HEK293 (cell line): ENCODE results near the gene SERPINB6.

Experiments
- CTCF ChIA-PET: fragments of 350-600 bp; formaldehyde crosslinking; extraction: SDS; loops from one replicate; lab custom pipeline; 2021; ENCODE audit warnings: antibody characterized with exemption; lab: Yijun Ruan, JAX
- POLR2A ChIA-PET: fragments of 300-600 bp; formaldehyde crosslinking; extraction: SDS; loops from one replicate; lab custom pipeline; 2020; ENCODE audit warnings: antibody characterized with exemption, inconsistent platforms; lab: Yijun Ruan, JAX
- H3K27ac ChIP-seq: fragments of 200-500 bp; sonication (Bioruptor generic); 2 replicates; pipeline ENCODE4 v1.5.1; 2014; ENCODE audit warnings: low read depth, low read length, control low read depth, inconsistent platforms; ENCODE audit errors: extremely low read depth
- H3K36me3 ChIP-seq, 2 experiments: fragments of 200-500 bp in 1 of 2; sonication (Bioruptor generic) in 1 of 2; 1 replicate in 1 of 2; 2 replicates in 1 of 2; pipeline ENCODE4 v1.5.1; 2014 to 2017; ENCODE audit warnings: inconsistent platforms in 2 of 2, low read length in 2 of 2; ENCODE audit not compliant: control insufficient read depth in 2 of 2, insufficient read depth in 1 of 2
- H3K4me1 ChIP-seq: fragments of 200-500 bp; sonication (Bioruptor generic); 2 replicates; pipeline ENCODE4 v1.5.1; 2014; ENCODE audit warnings: mild to moderate bottlenecking, low read length, inconsistent platforms; ENCODE audit not compliant: control insufficient read depth, insufficient read depth
- H3K4me3 ChIP-seq: 2 replicates; pipeline ENCODE4 v1.5.1; 2011; ENCODE audit warnings: low read depth, mild to moderate bottlenecking, control low read depth, low read length, moderate library complexity
- H3K9me3 ChIP-seq: fragments of 200-500 bp; sonication (Bioruptor generic); 2 replicates; pipeline ENCODE4 v1.5.1; 2014; ENCODE audit warnings: low read depth, low read length, inconsistent platforms; ENCODE audit not compliant: control insufficient read depth, insufficient read depth
- FEZF1 ChIP-seq: fragments of 450-650 bp; formaldehyde crosslinking; IDR thresholded peaks from 2 replicates; pipeline ENCODE4 v1.5.1; 2016; ENCODE audit warnings: missing biosample characterization, missing genetic modification characterization
- KLF8 ChIP-seq: fragments of 450-650 bp; formaldehyde crosslinking; IDR thresholded peaks from 2 replicates; pipeline ENCODE4 v1.5.1; 2016; ENCODE audit warnings: missing biosample characterization, missing genetic modification characterization
- ZBTB17 ChIP-seq: fragments of 450-650 bp; formaldehyde crosslinking; IDR thresholded peaks from 2 replicates; pipeline ENCODE4 v1.5.1; 2016; ENCODE audit warnings: missing biosample characterization, missing genetic modification characterization
- ZBTB7A ChIP-seq: fragments of 450-650 bp; formaldehyde crosslinking; IDR thresholded peaks from 2 replicates; pipeline ENCODE4 v1.5.1; 2016; ENCODE audit warnings: low read depth, missing biosample characterization, missing genetic modification characterization
- ZFHX2 ChIP-seq: fragments of 450-650 bp; formaldehyde crosslinking; conservative IDR thresholded peaks from 2 replicates; pipeline ENCODE4 v1.5.1; 2016; ENCODE audit warnings: missing biosample characterization, missing genetic modification characterization
- ZNF114 ChIP-seq: fragments of 450-650 bp; formaldehyde crosslinking; IDR thresholded peaks from 2 replicates; pipeline ENCODE4 v1.5.0; 2017; ENCODE audit warnings: missing biosample characterization, missing genetic modification characterization
- ZNF157 ChIP-seq: fragments of 450-650 bp; formaldehyde crosslinking; IDR thresholded peaks from 2 replicates; pipeline ENCODE4 v1.5.1; 2016; ENCODE audit warnings: missing biosample characterization, missing genetic modification characterization
- ZNF175 ChIP-seq: fragments of 450-650 bp; formaldehyde crosslinking; IDR thresholded peaks from 2 replicates; pipeline ENCODE4 v1.5.1; 2016; ENCODE audit warnings: missing biosample characterization, missing genetic modification characterization
- ZNF202 ChIP-seq: fragments of 450-650 bp; formaldehyde crosslinking; IDR thresholded peaks from 2 replicates; pipeline ENCODE4 v1.5.1; 2016; ENCODE audit warnings: missing biosample characterization, missing genetic modification characterization, borderline replicate concordance
- ZNF23 ChIP-seq: fragments of 450-650 bp; formaldehyde crosslinking; IDR thresholded peaks from 2 replicates; pipeline ENCODE4 v1.5.1; 2016; ENCODE audit warnings: missing biosample characterization, missing genetic modification characterization, borderline replicate concordance
- ZNF311 ChIP-seq: fragments of 450-650 bp; formaldehyde crosslinking; IDR thresholded peaks from 2 replicates; pipeline ENCODE4 v1.5.1; 2017; ENCODE audit warnings: missing biosample characterization, missing genetic modification characterization, borderline replicate concordance
- ZNF354C ChIP-seq: fragments of 450-650 bp; formaldehyde crosslinking; IDR thresholded peaks from 2 replicates; pipeline ENCODE4 v1.5.1; 2016; ENCODE audit warnings: missing biosample characterization, missing genetic modification characterization, low read depth, borderline replicate concordance
- ZNF391 ChIP-seq: fragments of 450-650 bp; formaldehyde crosslinking; IDR thresholded peaks from 2 replicates; pipeline ENCODE4 v1.5.1; 2016; ENCODE audit warnings: low read depth, missing biosample characterization, missing genetic modification characterization, borderline replicate concordance
- ZNF561 ChIP-seq: fragments of 450-650 bp; IDR thresholded peaks from 2 replicates; pipeline ENCODE4 v1.5.1; 2018; ENCODE audit warnings: missing biosample characterization, missing genetic modification characterization, borderline replicate concordance
- ZNF571 ChIP-seq: fragments of 450-650 bp; formaldehyde crosslinking; IDR thresholded peaks from 2 replicates; pipeline ENCODE4 v1.5.0; 2017; ENCODE audit warnings: missing biosample characterization, missing genetic modification characterization
- ZNF629 ChIP-seq: fragments of 450-650 bp; formaldehyde crosslinking; IDR thresholded peaks from 2 replicates; pipeline ENCODE4 v1.5.1; 2017; ENCODE audit warnings: missing biosample characterization, missing genetic modification characterization
- TF ChIP-seq, protein P1 (sequence below): fragments of 450-650 bp; formaldehyde crosslinking; IDR thresholded peaks from 2 replicates; pipeline ENCODE4 v1.5.1; 2017; ENCODE audit warnings: missing biosample characterization, missing genetic modification characterization
- TF ChIP-seq, protein P2 (sequence below): fragments of 450-650 bp; formaldehyde crosslinking; IDR thresholded peaks from 2 replicates; pipeline ENCODE4 v1.5.1; 2016; ENCODE audit warnings: missing biosample characterization, missing genetic modification characterization
- TF ChIP-seq, protein P3 (sequence below): sonication (generic); formaldehyde crosslinking; IDR thresholded peaks from 2 replicates; pipeline ENCODE4 v1.8.1; 2022; ENCODE audit warnings: mild to moderate bottlenecking, moderate library complexity, missing genetic modification reagents
- TF ChIP-seq, protein P4 (sequence below): fragments of 450-650 bp; formaldehyde crosslinking; IDR thresholded peaks from 2 replicates; pipeline ENCODE4 v1.5.1; 2016; ENCODE audit warnings: missing biosample characterization, missing genetic modification characterization
- TF ChIP-seq, protein P5 (sequence below): fragments of 450-650 bp; formaldehyde crosslinking; IDR thresholded peaks from 2 replicates; pipeline ENCODE4 v1.5.1; 2016; ENCODE audit warnings: missing biosample characterization, missing genetic modification characterization
- TF ChIP-seq, protein P6 (sequence below): fragments of 450-650 bp; formaldehyde crosslinking; IDR thresholded peaks from 2 replicates; pipeline ENCODE4 v1.5.1; 2016; ENCODE audit warnings: missing biosample characterization, missing genetic modification characterization
- TF ChIP-seq, protein P7 (sequence below): fragments of 450-650 bp; formaldehyde crosslinking; IDR thresholded peaks from 2 replicates; pipeline ENCODE4 v1.5.1; 2016; ENCODE audit warnings: missing biosample characterization, missing genetic modification characterization, borderline replicate concordance

SERPINB6 gene

DNA sequence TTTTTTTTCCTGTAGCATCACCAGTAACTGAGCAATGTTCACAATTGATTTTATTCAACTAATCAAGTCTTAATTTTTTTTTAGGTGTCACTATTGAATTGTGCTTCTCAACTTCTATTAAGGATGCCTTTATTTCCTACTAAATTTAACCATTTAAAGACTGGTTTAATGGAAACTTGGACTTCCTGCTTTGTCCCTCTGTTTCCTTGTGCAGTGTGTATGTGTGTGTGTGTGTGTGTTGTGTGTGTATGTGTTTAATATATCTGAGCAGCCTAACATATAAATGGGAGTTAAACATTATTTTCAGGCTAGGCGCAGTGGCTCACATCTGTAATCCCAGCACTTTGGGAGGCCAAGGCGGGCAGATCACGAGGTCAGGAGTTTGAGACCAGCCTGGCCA is 1.8 kb downstream of the SERPINB6 start (continued):
- peak; percentile 84 for TF ChIP-seq ZBTB17 (tag by site-specific recombination)
- TF ChIP-seq ZNF354C (tag by site-specific recombination), result no peak
- TF ChIP-seq, protein P1, sequence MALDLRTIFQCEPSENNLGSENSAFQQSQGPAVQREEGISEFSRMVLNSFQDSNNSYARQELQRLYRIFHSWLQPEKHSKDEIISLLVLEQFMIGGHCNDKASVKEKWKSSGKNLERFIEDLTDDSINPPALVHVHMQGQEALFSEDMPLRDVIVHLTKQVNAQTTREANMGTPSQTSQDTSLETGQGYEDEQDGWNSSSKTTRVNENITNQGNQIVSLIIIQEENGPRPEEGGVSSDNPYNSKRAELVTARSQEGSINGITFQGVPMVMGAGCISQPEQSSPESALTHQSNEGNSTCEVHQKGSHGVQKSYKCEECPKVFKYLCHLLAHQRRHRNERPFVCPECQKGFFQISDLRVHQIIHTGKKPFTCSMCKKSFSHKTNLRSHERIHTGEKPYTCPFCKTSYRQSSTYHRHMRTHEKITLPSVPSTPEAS (tag by site-specific recombination), result peak; percentile 50; the same call in 1 of the 2 replicates
- TF ChIP-seq, protein P2, sequence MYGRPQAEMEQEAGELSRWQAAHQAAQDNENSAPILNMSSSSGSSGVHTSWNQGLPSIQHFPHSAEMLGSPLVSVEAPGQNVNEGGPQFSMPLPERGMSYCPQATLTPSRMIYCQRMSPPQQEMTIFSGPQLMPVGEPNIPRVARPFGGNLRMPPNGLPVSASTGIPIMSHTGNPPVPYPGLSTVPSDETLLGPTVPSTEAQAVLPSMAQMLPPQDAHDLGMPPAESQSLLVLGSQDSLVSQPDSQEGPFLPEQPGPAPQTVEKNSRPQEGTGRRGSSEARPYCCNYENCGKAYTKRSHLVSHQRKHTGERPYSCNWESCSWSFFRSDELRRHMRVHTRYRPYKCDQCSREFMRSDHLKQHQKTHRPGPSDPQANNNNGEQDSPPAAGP, result no peak
- TF ChIP-seq, protein P3, sequence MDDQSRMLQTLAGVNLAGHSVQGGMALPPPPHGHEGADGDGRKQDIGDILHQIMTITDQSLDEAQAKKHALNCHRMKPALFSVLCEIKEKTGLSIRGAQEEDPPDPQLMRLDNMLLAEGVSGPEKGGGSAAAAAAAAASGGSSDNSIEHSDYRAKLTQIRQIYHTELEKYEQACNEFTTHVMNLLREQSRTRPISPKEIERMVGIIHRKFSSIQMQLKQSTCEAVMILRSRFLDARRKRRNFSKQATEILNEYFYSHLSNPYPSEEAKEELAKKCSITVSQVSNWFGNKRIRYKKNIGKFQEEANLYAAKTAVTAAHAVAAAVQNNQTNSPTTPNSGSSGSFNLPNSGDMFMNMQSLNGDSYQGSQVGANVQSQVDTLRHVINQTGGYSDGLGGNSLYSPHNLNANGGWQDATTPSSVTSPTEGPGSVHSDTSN (CRISPR knock-in tag), result no peak
- TF ChIP-seq ZNF202 (tag by site-specific recombination), result no peak
- no peak for TF ChIP-seq ZNF391 (tag by site-specific recombination)
- no peak for TF ChIP-seq ZNF175 (tag by site-specific recombination)

DNA sequence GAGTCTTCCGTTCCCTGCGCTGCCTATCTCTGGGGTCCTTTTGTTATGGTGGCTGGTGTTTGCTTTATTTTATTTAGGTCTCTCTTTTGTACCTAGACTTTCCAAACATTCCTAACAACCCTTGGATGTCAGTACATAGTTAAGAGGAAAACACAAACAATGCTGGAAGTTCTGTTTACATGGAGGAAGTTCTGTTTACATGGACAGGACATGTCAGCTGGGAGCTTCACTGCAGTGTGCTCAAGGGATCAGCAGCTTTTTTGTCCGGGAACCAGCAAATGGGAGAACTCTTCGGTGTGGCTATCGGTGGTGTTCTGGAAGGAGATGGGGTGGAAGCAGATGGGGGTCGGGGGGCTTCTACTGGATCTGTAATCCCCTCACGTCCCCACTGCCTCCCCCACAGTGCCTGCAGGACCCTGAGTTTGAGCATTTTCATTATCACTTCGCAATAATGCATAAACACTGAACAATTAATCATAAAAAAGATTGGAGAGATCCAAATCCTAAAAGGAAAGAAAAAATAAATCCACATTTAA is 2.7 kb downstream of the SERPINB6 start:
- Histone ChIP-seq H3K36me3 (peaks cover 0 to 4% of the 10 kb centered on the region in 2 experiments; a peak in 1 of 3 replicates), H3K4me1 (peaks cover 6% of the 10 kb centered on the region), H3K4me3 (no peak overlapping the region), H3K9me3 (no peaks in the 10 kb centered on the region), H3K27ac (no peak overlapping the region)
- POLR2A ChIA-PET, result no interaction called here
- CTCF ChIA-PET, result interaction anchor here (0.8 to 1.3 kb wide), 4 partner anchors 17 to 122 kb away, joined by 3 to 9 read pairs (median 4); no protein-coding TSS in a partner anchor
- TF ChIP-seq, protein P4, sequence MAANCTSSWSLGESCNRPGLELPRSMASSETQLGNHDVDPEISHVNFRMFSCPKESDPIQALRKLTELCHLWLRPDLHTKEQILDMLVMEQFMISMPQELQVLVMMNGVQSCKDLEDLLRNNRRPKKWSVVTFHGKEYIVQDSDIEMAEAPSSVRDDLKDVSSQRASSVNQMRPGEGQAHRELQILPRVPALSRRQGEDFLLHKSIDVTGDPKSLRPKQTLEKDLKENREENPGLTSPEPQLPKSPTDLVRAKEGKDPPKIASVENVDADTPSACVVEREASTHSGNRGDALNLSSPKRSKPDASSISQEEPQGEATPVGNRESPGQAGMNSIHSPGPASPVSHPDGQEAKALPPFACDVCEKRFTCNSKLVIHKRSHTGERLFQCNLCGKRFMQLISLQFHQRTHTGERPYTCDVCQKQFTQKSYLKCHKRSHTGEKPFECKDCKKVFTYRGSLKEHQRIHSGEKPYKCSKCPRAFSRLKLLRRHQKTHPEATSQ, result no peak
- TF ChIP-seq, protein P5, sequence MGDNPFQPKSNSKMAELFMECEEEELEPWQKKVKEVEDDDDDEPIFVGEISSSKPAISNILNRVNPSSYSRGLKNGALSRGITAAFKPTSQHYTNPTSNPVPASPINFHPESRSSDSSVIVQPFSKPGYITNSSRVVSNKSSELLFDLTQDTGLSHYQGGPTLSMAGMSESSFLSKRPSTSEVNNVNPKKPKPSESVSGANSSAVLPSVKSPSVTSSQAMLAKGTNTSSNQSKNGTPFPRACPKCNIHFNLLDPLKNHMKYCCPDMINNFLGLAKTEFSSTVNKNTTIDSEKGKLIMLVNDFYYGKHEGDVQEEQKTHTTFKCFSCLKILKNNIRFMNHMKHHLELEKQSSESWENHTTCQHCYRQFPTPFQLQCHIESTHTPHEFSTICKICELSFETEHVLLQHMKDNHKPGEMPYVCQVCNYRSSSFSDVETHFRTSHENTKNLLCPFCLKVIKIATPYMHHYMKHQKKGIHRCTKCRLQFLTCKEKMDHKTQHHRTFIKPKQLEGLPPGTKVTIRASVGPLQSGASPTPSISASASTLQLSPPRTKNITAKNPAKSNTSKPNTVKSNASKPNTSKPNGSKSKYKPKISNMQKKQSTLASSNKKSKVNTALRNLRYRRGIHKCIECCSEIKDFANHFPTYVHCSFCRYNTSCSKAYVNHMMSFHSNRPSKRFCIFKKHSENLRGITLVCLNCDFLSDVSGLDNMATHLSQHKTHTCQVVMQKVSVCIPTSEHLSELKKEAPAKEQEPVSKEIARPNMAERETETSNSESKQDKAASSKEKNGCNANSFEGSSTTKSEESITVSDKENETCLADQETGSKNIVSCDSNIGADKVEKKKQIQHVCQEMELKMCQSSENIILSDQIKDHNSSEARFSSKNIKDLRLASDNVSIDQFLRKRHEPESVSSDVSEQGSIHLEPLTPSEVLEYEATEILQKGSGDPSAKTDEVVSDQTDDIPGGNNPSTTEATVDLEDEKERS (tag by site-specific recombination), result no peak
- TF ChIP-seq ZNF157 (tag by site-specific recombination) (no peak), FEZF1 (no peak), ZNF561 (tag by site-specific recombination) (no peak), ZNF571 (tag by site-specific recombination) (no peak), ZNF629 (tag by site-specific recombination) (no peak), ZFHX2 (tag by site-specific recombination) (no peak), ZNF311 (tag by site-specific recombination) (no peak), KLF8 (tag by site-specific recombination) (no peak), ZBTB7A (no peak), ZNF23 (tag by site-specific recombination) (no peak), ZNF114 (no peak)
- TF ChIP-seq, protein P6, sequence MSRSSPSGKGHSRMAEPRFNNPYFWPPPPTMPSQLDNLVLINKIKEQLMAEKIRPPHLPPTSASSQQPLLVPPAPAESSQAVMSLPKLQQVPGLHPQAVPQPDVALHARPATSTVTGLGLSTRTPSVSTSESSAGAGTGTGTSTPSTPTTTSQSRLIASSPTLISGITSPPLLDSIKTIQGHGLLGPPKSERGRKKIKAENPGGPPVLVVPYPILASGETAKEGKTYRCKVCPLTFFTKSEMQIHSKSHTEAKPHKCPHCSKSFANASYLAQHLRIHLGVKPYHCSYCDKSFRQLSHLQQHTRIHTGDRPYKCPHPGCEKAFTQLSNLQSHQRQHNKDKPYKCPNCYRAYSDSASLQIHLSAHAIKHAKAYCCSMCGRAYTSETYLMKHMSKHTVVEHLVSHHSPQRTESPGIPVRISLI (tag by site-specific recombination), result no peak
- TF ChIP-seq, protein P7, sequence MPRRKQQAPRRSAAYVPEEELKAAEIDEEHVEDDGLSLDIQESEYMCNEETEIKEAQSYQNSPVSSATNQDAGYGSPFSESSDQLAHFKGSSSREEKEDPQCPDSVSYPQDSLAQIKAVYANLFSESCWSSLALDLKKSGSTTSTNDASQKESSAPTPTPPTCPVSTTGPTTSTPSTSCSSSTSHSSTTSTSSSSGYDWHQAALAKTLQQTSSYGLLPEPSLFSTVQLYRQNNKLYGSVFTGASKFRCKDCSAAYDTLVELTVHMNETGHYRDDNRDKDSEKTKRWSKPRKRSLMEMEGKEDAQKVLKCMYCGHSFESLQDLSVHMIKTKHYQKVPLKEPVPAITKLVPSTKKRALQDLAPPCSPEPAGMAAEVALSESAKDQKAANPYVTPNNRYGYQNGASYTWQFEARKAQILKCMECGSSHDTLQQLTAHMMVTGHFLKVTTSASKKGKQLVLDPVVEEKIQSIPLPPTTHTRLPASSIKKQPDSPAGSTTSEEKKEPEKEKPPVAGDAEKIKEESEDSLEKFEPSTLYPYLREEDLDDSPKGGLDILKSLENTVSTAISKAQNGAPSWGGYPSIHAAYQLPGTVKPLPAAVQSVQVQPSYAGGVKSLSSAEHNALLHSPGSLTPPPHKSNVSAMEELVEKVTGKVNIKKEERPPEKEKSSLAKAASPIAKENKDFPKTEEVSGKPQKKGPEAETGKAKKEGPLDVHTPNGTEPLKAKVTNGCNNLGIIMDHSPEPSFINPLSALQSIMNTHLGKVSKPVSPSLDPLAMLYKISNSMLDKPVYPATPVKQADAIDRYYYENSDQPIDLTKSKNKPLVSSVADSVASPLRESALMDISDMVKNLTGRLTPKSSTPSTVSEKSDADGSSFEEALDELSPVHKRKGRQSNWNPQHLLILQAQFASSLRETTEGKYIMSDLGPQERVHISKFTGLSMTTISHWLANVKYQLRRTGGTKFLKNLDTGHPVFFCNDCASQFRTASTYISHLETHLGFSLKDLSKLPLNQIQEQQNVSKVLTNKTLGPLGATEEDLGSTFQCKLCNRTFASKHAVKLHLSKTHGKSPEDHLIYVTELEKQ (tag by site-specific recombination), result no peak
